Stimulated activated effector memory CD8-positive, alpha-beta T cell treated with anti-CD3 and anti-CD28 coated beads, Interleukin-12 subunit alpha, Interleukin-12 subunit beta, amount 100 ng/mL, for 72 hours (primary cell): ENCODE results near the gene PCDH7.

ENCODE experiments used
- ATAC-seq: fragments of 150-1000 bp; cut with Tn5 transposase; 2 replicates; pipeline ENCODE4 v1.10.0; 2021
- DNase-seq, 2 donors: peaks; one replicate each; pipeline ENCODE4 v3.0.0; 2021 to 2022; ENCODE audit warnings: low spot score in 2 of 2
- H3K27ac Mint-ChIP-seq: one replicate; pipeline ENCODE4 v1.8.0; 2022; ENCODE audit warnings: mild to moderate bottlenecking, mixed read lengths
- H3K36me3 Mint-ChIP-seq: one replicate; pipeline ENCODE4 v1.8.0; 2022; ENCODE audit warnings: mild to moderate bottlenecking, mixed read lengths
- H3K4me1 Mint-ChIP-seq: one replicate; pipeline ENCODE4 v1.8.0; 2022; ENCODE audit warnings: mixed read lengths
- H3K4me3 Mint-ChIP-seq: one replicate; pipeline ENCODE4 v1.8.0; 2022; ENCODE audit warnings: mild to moderate bottlenecking, mixed read lengths
- H3K9me3 Mint-ChIP-seq: one replicate; pipeline ENCODE4 v1.8.0; 2022; ENCODE audit warnings: mixed read lengths

PCDH7 gene

GRCh38 chr4:30756553-30756952 is 36.4 kb downstream of the PCDH7 start:
- DNase-seq = no peak
- no peaks in the 10 kb centered on the region for H3K4me1 Mint-ChIP-seq
- no peak overlapping the region for H3K27ac Mint-ChIP-seq
- peaks cover 3% of the 10 kb centered on the region for H3K9me3 Mint-ChIP-seq
- no peak overlapping the region for H3K4me3 Mint-ChIP-seq
- ATAC-seq = no peak
- no peaks in the 10 kb centered on the region for H3K36me3 Mint-ChIP-seq

DNA sequence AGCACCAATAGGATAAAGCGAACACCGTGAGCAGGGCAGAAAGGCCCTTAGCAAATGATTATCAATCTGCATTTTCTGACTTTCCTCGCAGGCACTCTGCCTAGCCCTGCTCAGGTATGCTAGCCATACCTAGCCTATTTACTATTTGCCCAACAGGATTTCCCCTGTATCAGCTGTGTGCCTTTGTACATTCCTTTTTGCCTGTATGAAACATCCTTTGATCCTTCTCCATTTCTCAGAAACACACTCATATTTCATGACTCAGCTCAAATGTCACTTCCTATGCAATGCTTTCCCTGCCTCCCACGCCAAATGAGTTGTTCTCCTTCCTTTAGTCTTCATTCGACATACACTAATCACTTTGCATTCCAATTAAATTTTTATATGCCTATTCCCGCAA is 37.2 kb downstream of the PCDH7 start:
- Mint-ChIP-seq H3K27ac (no peak overlapping the region), H3K4me3 (no peak overlapping the region), H3K9me3 (peaks cover 3% of the 10 kb centered on the region), H3K36me3 (no peaks in the 10 kb centered on the region), H3K4me1 (no peaks in the 10 kb centered on the region)
- DNase-seq (no peak), ATAC-seq (no peak)

DNA sequence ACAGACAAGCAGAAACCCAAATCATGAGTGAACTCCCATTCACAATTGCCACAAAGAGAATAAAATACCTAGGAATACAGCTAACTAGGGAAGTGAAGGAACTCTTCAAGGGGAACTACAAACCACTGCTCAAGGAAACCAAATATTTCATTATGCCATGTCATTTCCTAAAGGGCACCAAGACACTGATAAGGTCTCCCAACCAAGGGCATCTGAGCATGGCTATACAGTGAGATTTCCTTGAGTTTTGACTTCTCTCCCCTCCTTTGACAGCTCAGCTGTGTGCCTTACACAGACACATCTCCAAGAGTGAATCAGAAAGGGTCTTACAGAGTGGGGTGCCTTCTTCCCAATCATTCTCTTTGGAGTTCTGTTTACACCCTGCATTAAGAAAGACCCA is 40.4 kb downstream of the PCDH7 start:
- H3K4me1 Mint-ChIP-seq = no peaks in the 10 kb centered on the region
- peaks cover 3% of the 10 kb centered on the region for H3K9me3 Mint-ChIP-seq
- H3K27ac Mint-ChIP-seq = no peak overlapping the region
- H3K4me3 Mint-ChIP-seq = no peak overlapping the region
- ATAC-seq (no peak), DNase-seq (no peak)
- no peaks in the 10 kb centered on the region for H3K36me3 Mint-ChIP-seq

- ATAC-seq = no peak
- Mint-ChIP-seq H3K36me3 (no peaks in the 10 kb centered on the region), H3K4me3 (no peak overlapping the region), H3K9me3 (peaks cover 6% of the 10 kb centered on the region), H3K27ac (no peak overlapping the region), H3K4me1 (no peaks in the 10 kb centered on the region)
- DNase-seq = no peak
These were observed 43.2 kb downstream of the PCDH7 start for GRCh38 chr4:30763321-30763727.

GRCh38 chr4:30765022-30765421 is 44.9 kb downstream of the PCDH7 start:
- no peak overlapping the region for H3K27ac Mint-ChIP-seq
- DNase-seq (no peak), ATAC-seq (no peak)
- no peak overlapping the region for H3K4me3 Mint-ChIP-seq
- no peaks in the 10 kb centered on the region for H3K4me1 Mint-ChIP-seq
- no peaks in the 10 kb centered on the region for H3K36me3 Mint-ChIP-seq
- H3K9me3 Mint-ChIP-seq = peaks cover 7% of the 10 kb centered on the region

DNA sequence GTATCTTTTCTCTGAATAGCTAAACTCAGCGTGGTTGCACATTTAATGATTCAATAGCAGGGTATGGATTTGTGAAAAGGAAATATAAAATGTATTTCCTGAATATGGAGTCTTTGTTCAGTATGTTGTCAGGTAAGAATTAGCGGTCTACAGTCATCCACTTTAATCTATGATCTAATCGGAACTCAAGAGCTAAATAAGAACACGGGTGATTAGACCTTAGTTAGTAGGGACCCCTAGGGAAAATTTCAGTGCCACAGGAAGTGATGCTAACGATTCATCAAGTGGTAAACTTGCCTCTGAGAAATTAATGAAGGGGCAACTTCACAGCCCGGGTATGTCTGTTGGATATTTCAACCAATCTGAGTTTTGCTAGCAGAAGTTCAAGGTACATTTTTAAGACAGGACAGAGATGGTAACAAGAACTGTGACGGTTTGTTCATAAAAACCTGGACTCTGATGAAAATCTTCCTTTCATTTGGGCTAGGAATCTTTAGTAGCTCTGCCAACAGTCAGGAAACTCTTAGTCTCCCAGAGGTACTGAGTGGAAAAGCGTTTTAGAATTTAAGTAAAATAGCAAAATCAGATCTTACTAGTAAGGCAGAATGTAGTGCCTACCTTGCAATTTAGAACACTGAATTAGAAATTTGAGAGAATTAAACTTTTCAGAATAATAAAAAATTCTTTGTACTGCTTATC is 47.1 kb downstream of the PCDH7 start:
- DNase-seq = no peak
- no peak for ATAC-seq
- H3K4me1 Mint-ChIP-seq = no peaks in the 10 kb centered on the region
- no peak overlapping the region for H3K27ac Mint-ChIP-seq
- no peaks in the 10 kb centered on the region for H3K36me3 Mint-ChIP-seq
- no peak overlapping the region for H3K4me3 Mint-ChIP-seq
- peaks cover 9% of the 10 kb centered on the region for H3K9me3 Mint-ChIP-seq

- Mint-ChIP-seq H3K27ac (no peak overlapping the region), H3K4me3 (no peak overlapping the region), H3K4me1 (no peaks in the 10 kb centered on the region), H3K36me3 (no peaks in the 10 kb centered on the region), H3K9me3 (peaks cover 11% of the 10 kb centered on the region)
- no peak for ATAC-seq
- DNase-seq = no peak
These were observed 48.1 kb downstream of the PCDH7 start for GRCh38 chr4:30768277-30768676.

GRCh38 chr4:30769093-30769492 is 48.9 kb downstream of the PCDH7 start:
- Mint-ChIP-seq H3K36me3 (no peaks in the 10 kb centered on the region), H3K4me1 (no peaks in the 10 kb centered on the region), H3K27ac (no peak overlapping the region), H3K9me3 (peaks cover 13% of the 10 kb centered on the region), H3K4me3 (no peak overlapping the region)
- ATAC-seq (no peak), DNase-seq (no peak)

- peaks cover 13% of the 10 kb centered on the region for H3K9me3 Mint-ChIP-seq
- H3K4me3 Mint-ChIP-seq = no peak overlapping the region
- H3K27ac Mint-ChIP-seq = no peak overlapping the region
- no peaks in the 10 kb centered on the region for H3K36me3 Mint-ChIP-seq
- ATAC-seq = no peak
- H3K4me1 Mint-ChIP-seq = no peaks in the 10 kb centered on the region
- DNase-seq = no peak
These were observed 49.9 kb downstream of the PCDH7 start for GRCh38 chr4:30770049-30770549.

DNA sequence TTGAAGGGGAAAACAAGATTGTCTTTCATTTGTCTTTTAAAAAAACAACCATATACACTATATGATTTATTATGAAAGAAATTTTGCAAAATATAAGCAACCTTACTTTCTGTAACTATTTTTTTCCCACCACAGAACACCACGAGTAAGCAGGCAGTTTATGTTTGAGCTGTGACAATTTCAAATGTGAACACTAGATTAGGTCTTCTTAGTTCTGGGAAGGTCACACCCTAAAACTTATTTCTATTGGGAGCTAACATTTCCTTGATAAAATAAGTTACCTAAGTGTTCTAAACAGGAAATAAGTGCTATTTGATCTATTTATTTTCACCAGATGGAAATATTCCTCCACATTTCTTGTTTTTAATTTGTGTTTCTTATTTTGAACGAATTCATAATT is 50.6 kb downstream of the PCDH7 start:
- Mint-ChIP-seq H3K9me3 (peaks cover 13% of the 10 kb centered on the region), H3K27ac (no peak overlapping the region), H3K36me3 (no peaks in the 10 kb centered on the region), H3K4me3 (no peak overlapping the region), H3K4me1 (no peaks in the 10 kb centered on the region)
- DNase-seq (no peak), ATAC-seq (no peak)

DNA sequence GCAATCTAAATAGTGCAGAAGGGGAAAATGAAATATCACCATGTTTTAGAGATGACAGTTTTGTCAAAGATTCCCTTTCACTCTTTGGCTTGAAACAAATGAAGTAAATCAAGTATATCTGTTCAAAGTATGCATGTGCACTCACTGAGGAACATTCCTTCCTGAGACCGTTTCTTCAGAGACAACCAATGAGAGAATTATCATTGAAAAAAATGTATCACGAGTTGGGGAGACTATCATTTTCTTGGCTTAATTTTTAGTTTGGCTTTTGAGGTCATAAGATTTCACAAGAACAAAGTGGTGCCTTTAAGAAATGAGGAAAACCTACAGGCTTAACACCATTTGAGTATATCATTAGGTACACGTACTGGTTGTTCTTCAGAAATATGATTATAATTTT is 56.3 kb downstream of the PCDH7 start:
- no peak overlapping the region for H3K4me3 Mint-ChIP-seq
- H3K27ac Mint-ChIP-seq = no peak overlapping the region
- peaks cover 9% of the 10 kb centered on the region for H3K9me3 Mint-ChIP-seq
- H3K4me1 Mint-ChIP-seq = no peaks in the 10 kb centered on the region
- no peak for DNase-seq
- ATAC-seq = no peak
- H3K36me3 Mint-ChIP-seq = no peaks in the 10 kb centered on the region

DNA sequence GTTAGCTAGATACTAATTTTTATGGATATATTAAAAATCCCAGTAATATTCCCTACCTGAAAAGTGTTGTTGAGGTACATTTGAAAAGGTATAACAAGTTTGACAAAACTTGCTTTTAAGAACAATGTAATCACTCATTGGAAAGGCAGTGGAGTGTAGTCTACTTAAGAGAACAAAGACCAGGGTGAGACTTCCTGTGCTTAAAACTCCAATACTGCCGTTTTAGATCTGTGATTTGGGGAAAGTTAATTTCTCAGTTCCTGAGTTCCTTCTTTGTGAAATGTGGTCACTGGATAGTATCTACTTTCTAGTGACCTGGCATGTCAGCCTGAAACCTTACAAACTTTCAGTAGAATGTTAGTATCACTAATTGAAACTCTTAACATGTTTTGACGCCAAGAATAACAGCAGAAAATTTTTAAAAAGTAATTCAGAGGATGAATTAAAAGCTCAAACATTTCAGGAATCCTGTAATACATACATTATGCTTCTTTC is 56.8 kb downstream of the PCDH7 start:
- no peaks in the 10 kb centered on the region for H3K4me1 Mint-ChIP-seq
- peaks cover 9% of the 10 kb centered on the region for H3K9me3 Mint-ChIP-seq
- no peak for ATAC-seq
- no peaks in the 10 kb centered on the region for H3K36me3 Mint-ChIP-seq
- H3K4me3 Mint-ChIP-seq = no peak overlapping the region
- no peak overlapping the region for H3K27ac Mint-ChIP-seq
- DNase-seq = no peak
